HCT116 (cell line): Measurements from ENCODE around the gene PRRX1. TPM values are rescaled to one million over a fixed set of nuclear protein-coding genes. Genes with fewer than 3 reads are reported as not detected.

Experiments used
- ATAC-seq: fragments of 200-7000 bp; cut with Tn5 transposase; 2 replicates; pipeline ENCODE4 v1.9.1; 2020; ENCODE audit warnings: mild to moderate bottlenecking, moderate library complexity
- BruUV-seq: library from RNA; stranded (reverse); fragments of 400-500 nt; replicated peaks from 2 replicates; lab custom pipeline; 2021; lab: Mats Ljungman, UMichigan
- CTCF ChIA-PET: fragments of 300-600 bp; sonication (Branson Sonifier 250); formaldehyde crosslinking; loops from one replicate; lab custom pipeline; 2021; ENCODE audit warnings: antibody characterized with exemption; lab: Charles Lee
- POLR2A ChIA-PET: fragments of 300-600, 350-600 bp; sonication (Branson Sonifier 250); formaldehyde crosslinking; loops from one replicate; lab custom pipeline; 2021; ENCODE audit warnings: antibody characterized with exemption; lab: Charles Lee
- RAD21 ChIA-PET, 2 experiments: fragments of 300-600 bp; sonication (Branson Sonifier 250); formaldehyde crosslinking; loops; one replicate each; lab custom pipeline; 2023; ENCODE audit warnings: low total read pairs in 2 of 2; ENCODE audit not compliant: uncharacterized antibody in 2 of 2, unreplicated experiment in 2 of 2, low non-redundant PET in 1 of 2; lab: Charles Lee
- DNase-seq: peaks from one replicate; pipeline ENCODE4 v3.0.0-alpha.2; 2010; ENCODE audit warnings: low read depth, low spot score
- H2AFZ ChIP-seq: fragments of 200-600 bp; shearing (Covaris generic), sonication (generic); 2 replicates; pipeline ENCODE4 v1.6.1; 2017; ENCODE audit warnings: low read depth, mixed run types, mixed read lengths, antibody characterized with exemption, low read length; ENCODE audit not compliant: poor library complexity, severe bottlenecking
- H3K27ac ChIP-seq: 2 replicates; pipeline ENCODE4 v1.5.1; 2012; ENCODE audit warnings: low read depth, low read length
- H3K27me3 ChIP-seq: fragments of 200-600 bp; sonication (generic); 2 replicates; pipeline ENCODE4 v1.6.1; 2016; ENCODE audit warnings: mixed run types, low read length, mixed read lengths; ENCODE audit not compliant: insufficient read depth
- H3K36me3 ChIP-seq, 2 experiments: fragments of 200-500 bp in 1 of 2; fragments of 200-600 bp in 1 of 2; sonication (Bioruptor generic) in 1 of 2; sonication (generic) in 1 of 2; 2 replicates each; pipeline versions ENCODE4 v1.5.1 to v1.6.1; 2014 to 2016; ENCODE audit warnings: low read length in 2 of 2, inconsistent platforms in 1 of 2, mixed read lengths in 1 of 2, mixed run types in 1 of 2; ENCODE audit not compliant: insufficient read depth in 2 of 2, control insufficient read depth in 1 of 2
- H3K4me1 ChIP-seq, 2 experiments: fragments of 200-600 bp in 1 of 2; sonication (generic) in 1 of 2; 2 replicates each; pipeline versions ENCODE4 v1.5.1 to v1.6.1; 2012 to 2017; ENCODE audit warnings: low read length in 2 of 2, inconsistent platforms in 1 of 2, mild to moderate bottlenecking in 1 of 2, mixed read lengths in 1 of 2, mixed run types in 1 of 2, moderate library complexity in 1 of 2; ENCODE audit not compliant: insufficient read depth in 2 of 2, control insufficient read depth in 1 of 2
- H3K4me2 ChIP-seq: fragments of 200-600 bp; sonication (generic); 2 replicates; pipeline ENCODE4 v1.6.1; 2017; ENCODE audit warnings: mixed run types, low read length, mixed read lengths
- H3K4me3 ChIP-seq, 2 experiments: fragments of 200-600 bp in 1 of 2; sonication (generic) in 1 of 2; replicated peaks in 1 of 2; 2 replicates each; pipeline ENCODE4 v1.5.1; 2011 to 2016; ENCODE audit warnings: low read length in 2 of 2, control low read depth in 1 of 2, low read depth in 1 of 2, mild to moderate bottlenecking in 1 of 2, mixed read lengths in 1 of 2, mixed run types in 1 of 2
- H3K79me2 ChIP-seq: fragments of 200-600 bp; sonication (generic); 2 replicates; pipeline ENCODE4 v1.6.1; 2017; ENCODE audit warnings: mild to moderate bottlenecking, mixed run types, low read length, moderate library complexity, mixed read lengths; ENCODE audit not compliant: insufficient read depth
- H3K9ac ChIP-seq: fragments of 200-600 bp; sonication (generic); 2 replicates; pipeline ENCODE4 v1.6.1; 2016; ENCODE audit warnings: low read length, mixed read lengths
- H3K9me2 ChIP-seq: fragments of 200-600 bp; sonication (generic), shearing (Covaris generic); 2 replicates; pipeline ENCODE4 v1.6.1; 2017; ENCODE audit warnings: mixed run types, mild to moderate bottlenecking, moderate library complexity; ENCODE audit not compliant: insufficient read depth
- H3K9me3 ChIP-seq, 2 experiments: fragments of 200-500 bp in 1 of 2; fragments of 200-600 bp in 1 of 2; sonication (Bioruptor generic) in 1 of 2; sonication (generic) in 1 of 2; 2 replicates each; pipeline ENCODE4 v1.6.1; 2014 to 2017; ENCODE audit warnings: low read length in 2 of 2, mixed read lengths in 2 of 2, inconsistent platforms in 1 of 2, low read depth in 1 of 2, mild to moderate bottlenecking in 1 of 2, mixed run types in 1 of 2, moderate library complexity in 1 of 2; ENCODE audit not compliant: control insufficient read depth in 1 of 2, insufficient read depth in 1 of 2
- H4K20me1 ChIP-seq: fragments of 200-600 bp; sonication (generic), shearing (Covaris generic); 2 replicates; pipeline ENCODE4 v1.6.1; 2017; ENCODE audit warnings: mixed run types, mild to moderate bottlenecking, moderate library complexity; ENCODE audit not compliant: insufficient read depth
- CBX3 ChIP-seq: IDR thresholded peaks from 2 replicates; pipeline ENCODE4 v1.6.1; 2012; ENCODE audit warnings: low read depth
- CEBPB ChIP-seq: IDR thresholded peaks from 2 replicates; pipeline ENCODE4 v1.6.1; 2012; ENCODE audit warnings: low read depth
- CTCF ChIP-seq, 3 experiments: fragments of 200-600 bp in 1 of 3; sonication (generic) in 1 of 3; IDR thresholded peaks in 2 of 3; conservative IDR thresholded peaks in 1 of 3; 2 replicates each; pipeline ENCODE4 v1.5.1; 2012 to 2017; ENCODE audit warnings: low read depth in 2 of 3, low read length in 2 of 3, antibody characterized with exemption in 1 of 3, borderline replicate concordance in 1 of 3, control low read depth in 1 of 3, mild to moderate bottlenecking in 1 of 3, mixed read lengths in 1 of 3, mixed run types in 1 of 3, moderate library complexity in 1 of 3; ENCODE audit not compliant: insufficient read depth in 1 of 3
- EGR1 ChIP-seq: IDR thresholded peaks from 2 replicates; pipeline ENCODE4 v1.6.1; 2012; ENCODE audit warnings: low read depth
- EZH2 ChIP-seq: fragments of 200-600 bp; sonication (generic); IDR thresholded peaks from 2 replicates; pipeline ENCODE4 v1.6.1; 2017; ENCODE audit warnings: antibody characterized with exemption, mixed run types
- EZH2phosphoT487 ChIP-seq: fragments of 200-600 bp; IDR thresholded peaks from 2 replicates; pipeline ENCODE4 v1.6.1; 2018; ENCODE audit warnings: antibody characterized with exemption, borderline replicate concordance
- FOSL1 ChIP-seq: IDR thresholded peaks from 2 replicates; pipeline ENCODE4 v1.6.1; 2012; ENCODE audit warnings: low read depth
- JUND ChIP-seq: IDR thresholded peaks from 2 replicates; pipeline ENCODE4 v1.6.1; 2012
- MAX ChIP-seq: IDR thresholded peaks from 2 replicates; pipeline ENCODE4 v1.6.1; 2012
- RAD21 ChIP-seq: IDR thresholded peaks from 2 replicates; pipeline ENCODE4 v1.6.1; 2012; ENCODE audit warnings: low read depth, mild to moderate bottlenecking
- SIN3A ChIP-seq: IDR thresholded peaks from 2 replicates; pipeline ENCODE4 v1.6.1; 2012; ENCODE audit warnings: low read depth
- SP1 ChIP-seq: IDR thresholded peaks from 2 replicates; pipeline ENCODE4 v1.6.1; 2012; ENCODE audit warnings: low read depth
- SRF ChIP-seq: IDR thresholded peaks from 2 replicates; pipeline ENCODE4 v1.6.1; 2012; ENCODE audit warnings: low read depth
- TCF7L2 ChIP-seq: IDR thresholded peaks from 2 replicates; pipeline ENCODE4 v1.7.0; 2011; ENCODE audit warnings: borderline replicate concordance, inconsistent platforms; ENCODE audit not compliant: insufficient read depth, insufficient read length; ENCODE audit errors: extremely low read depth
- YY1 ChIP-seq: IDR thresholded peaks from 2 replicates; pipeline ENCODE4 v1.6.1; 2011; ENCODE audit warnings: low read length, low read depth, moderate library complexity, mild to moderate bottlenecking; ENCODE audit not compliant: insufficient replicate concordance; ENCODE audit errors: extremely low read depth
- ZBTB33 ChIP-seq: IDR thresholded peaks from 2 replicates; pipeline ENCODE4 v1.6.1; 2011; ENCODE audit warnings: mild to moderate bottlenecking, low read length, moderate library complexity; ENCODE audit not compliant: insufficient replicate concordance; ENCODE audit errors: extremely low read depth
- intact Hi-C: fragments of 100-400 bp; cut with micrococcal nuclease; formaldehyde crosslinking; loops from 2 replicates; pipeline ENCODE4 v1.10.0; 2022
- total RNA-seq: library from RNA; stranded (reverse); gene quantifications from one replicate; pipeline ENCODE4 v1.2.1, GENCODE V29; 2021; ENCODE audit not compliant: unreplicated experiment

Gene PRRX1
- total RNA-seq, 1 experiment from 2014 or later: 0.37 TPM

GRCh38 chr1:170734412-170735175 lies 70.7 kb downstream of the PRRX1 start:
- CTCF ChIA-PET: no interaction called here
- DNase-seq: no peak
- Histone ChIP-seq H3K4me2 (no peak overlapping the region), H4K20me1 (no peaks in the 10 kb centered on the region), H3K9ac (no peak overlapping the region), H3K27ac (no peak overlapping the region), H3K4me3 (no peak overlapping the region), H3K9me3 (no peaks in the 10 kb centered on the region), H3K4me1 (no peaks in the 10 kb centered on the region), H2AFZ (peak overlapping the region; percentile 11), H3K9me2 (no peaks in the 10 kb centered on the region), H3K79me2 (no peaks in the 10 kb centered on the region), H3K27me3 (no peaks in the 10 kb centered on the region), H3K36me3 (no peaks in the 10 kb centered on the region)
- TF ChIP-seq YY1 (no peak), FOSL1 (no peak), EZH2phosphoT487 (no peak), RAD21 (no peak), SIN3A (no peak), EZH2 (no peak), CEBPB (no peak), EGR1 (no peak), JUND (no peak), CBX3 (no peak), MAX (no peak), TCF7L2 (no peak), ZBTB33 (no peak), SP1 (no peak), SRF (no peak), CTCF (IDR thresholded peaks at IDR 0.05 in 2 of 3, conservative IDR thresholded peaks at IDR 0.05 in 1 of 3; ENCODE audit: borderline replicate concordance in 1 of 3, insufficient read depth in 1 of 3, low read depth in 2 of 3, low read length in 2 of 3) (no peak)
- intact Hi-C loops: no loop called here
- BruUV-seq: no TSS peak
- POLR2A ChIA-PET: no interaction called here
- ATAC-seq: no peak
- RAD21 ChIA-PET: no interaction called here
